ENCODE results near the gene BLOC1S4.

The BLOC1S4 gene

DNA sequence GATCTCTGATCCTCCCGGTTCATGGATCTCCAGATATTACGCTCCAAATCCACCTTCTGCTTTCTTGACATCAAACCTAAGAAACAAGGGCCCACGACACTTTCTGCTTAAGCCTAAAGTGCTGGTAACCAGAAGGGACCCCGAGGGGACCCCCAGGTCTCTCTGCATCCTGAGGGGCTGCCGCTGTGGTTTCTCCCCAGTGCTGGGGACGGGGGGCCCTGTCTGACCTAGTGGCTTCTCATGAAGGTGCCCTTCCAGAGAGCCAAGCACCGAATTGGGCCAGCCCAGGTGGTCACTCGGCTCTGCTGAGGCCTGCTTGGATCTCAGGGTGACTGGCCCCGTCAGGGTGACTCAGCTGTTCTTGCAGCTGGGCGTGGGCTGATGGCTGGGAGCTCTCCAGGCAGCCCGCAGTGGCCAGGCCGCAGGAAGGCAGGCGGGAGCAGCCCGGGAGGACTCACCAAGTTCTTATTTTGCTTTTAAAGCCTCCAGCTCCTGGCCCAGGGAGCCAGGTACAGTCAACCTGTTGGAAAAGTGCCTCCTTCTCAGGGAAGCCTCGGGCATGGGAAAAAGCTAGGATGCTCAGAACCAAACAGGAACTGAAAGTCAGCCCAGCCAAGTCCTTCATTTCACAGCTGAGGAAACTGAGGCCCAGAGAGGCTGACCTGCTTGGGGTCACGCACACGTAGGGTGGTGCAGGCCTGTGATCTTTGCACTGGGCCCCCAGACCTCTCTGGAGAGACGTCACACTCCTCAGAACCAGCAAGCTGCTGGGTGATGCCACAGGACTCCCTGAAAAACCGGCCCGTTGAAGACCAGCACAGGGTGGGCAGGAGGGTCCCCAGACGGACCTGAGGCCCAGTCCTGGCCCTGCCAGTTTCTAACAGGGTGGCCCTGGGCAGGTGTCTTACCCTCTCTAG, 16.7 kb downstream of the BLOC1S4 start:
- TF ChIP-seq ZNF274 (IDR thresholded peaks at IDR 0.05; ENCODE audit: low read depth, low read length): no peak
- H3K4me3 ChIP-seq (ENCODE audit: low read length): no peak overlapping the region

DNA sequence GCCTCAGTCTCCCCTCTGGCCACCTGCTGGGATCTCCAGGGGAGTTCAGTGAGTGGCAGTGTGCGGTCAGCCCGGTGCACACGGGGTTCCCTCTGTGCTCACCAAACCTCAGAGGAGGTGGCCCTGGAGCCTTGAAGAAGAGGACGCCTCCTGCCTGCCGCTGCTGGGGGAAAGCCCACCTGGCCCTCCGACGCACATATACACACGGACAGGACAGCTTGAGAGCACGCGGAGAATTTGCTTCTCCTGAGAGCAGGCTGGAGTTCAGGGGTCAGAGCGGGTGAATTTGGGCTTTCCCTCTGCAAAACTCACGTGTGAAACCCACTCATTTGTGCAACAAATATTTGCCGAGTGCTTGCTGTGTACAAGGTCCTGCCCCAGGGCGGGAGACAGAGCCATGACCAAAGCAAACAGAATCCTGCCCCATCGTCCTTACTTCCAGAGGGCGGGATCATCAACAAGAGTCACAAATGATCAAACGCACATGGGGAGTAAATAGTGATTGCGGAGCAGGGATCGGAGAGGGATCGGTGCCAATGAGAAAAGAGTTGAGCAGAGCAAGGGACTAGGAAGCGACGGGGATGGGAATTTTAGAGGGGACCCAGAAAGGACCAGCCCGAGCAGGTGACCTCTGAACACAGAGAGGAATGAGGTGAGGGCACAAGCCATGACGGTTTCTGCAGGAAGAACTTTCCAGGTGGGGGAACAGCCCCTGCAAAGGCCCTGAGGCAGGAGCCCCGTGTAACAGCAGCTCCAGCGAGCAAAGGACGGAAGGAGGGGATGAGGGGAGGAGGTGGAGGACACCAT, 17.6 kb downstream of the BLOC1S4 start:
- TF ChIP-seq ZNF274 (IDR thresholded peaks at IDR 0.05; ENCODE audit: low read depth, low read length): no peak
- no peak overlapping the region for H3K4me3 ChIP-seq (ENCODE audit: low read length)

DNA sequence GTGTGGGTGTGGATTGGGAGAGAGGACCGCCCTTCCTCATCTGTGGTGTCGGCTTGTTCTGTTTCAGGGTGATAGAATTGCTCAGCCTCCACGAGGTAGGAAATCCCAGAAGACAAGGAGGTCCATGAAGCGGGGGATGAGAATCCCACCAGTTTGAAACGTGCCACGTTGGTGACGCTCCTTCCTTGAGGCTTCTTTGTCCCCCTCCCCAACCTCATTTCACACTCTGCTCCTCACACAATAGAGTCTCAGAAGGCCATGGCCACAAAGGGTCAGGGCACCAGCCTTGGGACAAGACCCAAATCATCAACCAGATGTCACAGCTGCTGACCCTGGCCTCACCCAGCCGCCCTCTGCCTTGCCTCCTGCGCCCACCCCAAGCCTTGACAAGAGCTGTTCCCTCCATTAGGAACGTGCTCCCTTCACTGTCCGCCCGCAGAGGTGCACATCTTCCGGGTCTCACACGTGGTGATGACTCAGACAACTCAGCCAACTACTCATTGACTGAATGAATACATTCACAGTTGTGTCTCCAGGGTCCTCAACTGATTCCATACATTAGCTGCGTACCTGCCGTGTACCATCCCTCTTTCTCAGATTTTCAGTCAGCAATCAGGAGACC, 18.3 kb downstream of the BLOC1S4 start:
- TF ChIP-seq ZNF274 (IDR thresholded peaks at IDR 0.05; ENCODE audit: low read depth, low read length): no peak
- no peak overlapping the region for H3K4me3 ChIP-seq (ENCODE audit: low read length)

DNA sequence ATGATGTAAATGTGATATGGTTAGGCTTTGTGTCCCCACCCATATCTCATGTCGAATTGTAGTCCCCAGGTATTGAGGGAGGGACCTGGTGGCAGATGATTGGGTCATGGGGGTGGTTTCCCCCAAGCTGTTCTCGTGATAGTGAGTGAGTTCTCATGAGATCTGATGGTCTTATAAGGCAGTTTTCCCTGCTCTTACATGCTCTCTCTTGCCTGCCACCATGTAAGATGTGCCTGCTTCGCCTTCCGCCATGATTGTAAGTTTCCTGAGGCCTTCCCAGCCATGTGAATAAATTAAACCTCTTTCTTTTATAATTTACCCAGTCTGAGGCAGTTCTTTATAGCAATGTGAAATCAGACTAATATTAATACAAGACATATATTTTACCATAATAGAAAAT, 23.9 kb downstream of the BLOC1S4 start:
- no peak for TF ChIP-seq ZNF274 (IDR thresholded peaks at IDR 0.05; ENCODE audit: low read depth, low read length)
- H3K4me3 ChIP-seq (ENCODE audit: low read length): no peak overlapping the region

DNA sequence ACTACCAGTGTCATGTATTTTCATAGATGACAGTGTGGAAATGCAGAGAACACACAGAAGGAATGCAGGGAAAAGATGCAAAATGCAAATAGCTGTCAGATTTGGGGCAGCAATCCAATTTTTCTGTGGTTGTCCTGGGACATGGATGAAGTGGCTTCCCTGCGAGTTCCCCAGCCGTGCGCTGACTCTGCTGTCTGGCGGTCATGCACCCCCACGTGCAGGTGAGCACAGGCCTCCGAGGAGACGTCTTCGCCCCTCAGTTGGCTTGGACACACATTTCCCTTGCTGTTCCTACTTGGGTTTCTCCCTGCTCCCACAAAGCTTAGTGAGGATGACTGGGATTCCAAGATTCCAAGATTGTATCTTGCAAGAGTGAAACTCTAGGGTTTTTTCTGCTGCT, 24.4 kb downstream of the BLOC1S4 start:
- no peak for TF ChIP-seq ZNF274 (IDR thresholded peaks at IDR 0.05; ENCODE audit: low read depth, low read length)
- H3K4me3 ChIP-seq (ENCODE audit: low read length): no peak overlapping the region

DNA sequence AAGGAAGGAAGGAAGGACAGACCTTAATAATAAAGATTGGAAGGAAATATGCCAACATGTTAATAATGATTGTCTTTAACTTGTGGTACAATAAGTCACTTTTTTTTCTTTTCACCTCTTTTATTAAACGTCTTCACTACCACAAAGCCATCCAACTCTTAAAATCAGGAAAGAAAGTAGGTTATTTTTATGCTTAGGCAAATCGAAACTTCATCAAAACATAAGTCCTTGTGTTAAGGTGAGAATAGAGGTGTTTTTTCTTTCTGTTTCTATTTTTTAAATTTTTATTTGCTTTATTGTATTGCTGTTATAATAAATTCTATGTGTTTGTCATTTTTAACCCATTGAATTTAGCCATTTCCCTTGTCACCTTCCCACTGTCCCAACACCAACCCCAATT, 26.5 kb downstream of the BLOC1S4 start:
- H3K4me3 ChIP-seq (ENCODE audit: low read length): no peak overlapping the region
- TF ChIP-seq ZNF274 (IDR thresholded peaks at IDR 0.05; ENCODE audit: low read depth, low read length): no peak

DNA sequence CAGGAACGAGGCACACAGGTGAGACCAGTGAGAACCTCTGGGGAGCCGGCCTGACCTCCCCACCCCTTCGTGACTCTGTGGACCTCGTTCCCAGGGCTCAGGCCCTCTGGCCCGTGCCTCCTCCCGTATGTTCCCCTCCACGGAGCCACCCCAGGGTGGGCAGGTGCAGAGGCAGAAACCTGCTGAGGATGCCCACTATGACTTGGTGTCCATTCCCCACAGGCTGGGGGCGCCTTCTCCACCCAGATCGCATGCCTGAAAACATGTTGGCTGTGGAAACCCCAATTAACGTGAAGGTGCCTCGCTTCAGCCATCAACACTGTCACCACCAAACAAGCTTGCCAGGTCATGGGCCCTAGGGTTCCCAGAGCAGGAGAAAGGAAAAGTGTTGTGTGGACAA, 27.0 kb downstream of the BLOC1S4 start:
- no peak for TF ChIP-seq ZNF274 (IDR thresholded peaks at IDR 0.05; ENCODE audit: low read depth, low read length)

DNA sequence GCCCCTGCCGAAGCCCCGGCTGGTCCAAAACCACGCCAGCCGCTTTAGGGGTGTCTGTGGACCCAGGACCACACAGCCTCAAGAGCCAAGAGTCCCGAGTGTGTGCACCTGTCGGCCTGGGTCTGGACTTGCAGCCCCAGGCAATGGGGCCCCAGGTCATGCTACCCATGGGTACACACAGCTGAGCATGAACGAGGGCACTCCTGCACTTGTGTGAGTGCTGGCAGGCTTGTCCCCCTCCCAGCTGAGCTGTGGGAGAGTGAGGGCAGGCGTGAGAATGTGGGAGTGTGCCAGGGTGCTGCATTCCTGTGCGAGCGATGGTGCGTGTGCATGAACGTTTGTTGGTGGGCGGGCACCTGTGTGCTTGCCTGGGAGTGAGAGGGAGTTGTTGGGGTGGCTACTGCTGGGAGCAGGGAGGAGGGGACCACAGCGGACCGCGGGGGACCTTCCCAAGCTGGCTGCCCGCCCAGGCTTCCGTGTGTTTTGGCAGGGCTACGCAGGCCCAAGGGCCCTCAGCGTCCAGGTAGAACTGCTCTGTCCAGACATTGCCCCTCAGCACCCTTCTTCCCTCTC, 30.8 kb downstream of the BLOC1S4 start:
- no peak for TF ChIP-seq ZNF274 (IDR thresholded peaks at IDR 0.05; ENCODE audit: low read depth, low read length)

More for the DNA sequence above, 27.0 kb downstream of the BLOC1S4 start:
- H3K4me3 ChIP-seq (ENCODE audit: low read length): no peak overlapping the region

DNA sequence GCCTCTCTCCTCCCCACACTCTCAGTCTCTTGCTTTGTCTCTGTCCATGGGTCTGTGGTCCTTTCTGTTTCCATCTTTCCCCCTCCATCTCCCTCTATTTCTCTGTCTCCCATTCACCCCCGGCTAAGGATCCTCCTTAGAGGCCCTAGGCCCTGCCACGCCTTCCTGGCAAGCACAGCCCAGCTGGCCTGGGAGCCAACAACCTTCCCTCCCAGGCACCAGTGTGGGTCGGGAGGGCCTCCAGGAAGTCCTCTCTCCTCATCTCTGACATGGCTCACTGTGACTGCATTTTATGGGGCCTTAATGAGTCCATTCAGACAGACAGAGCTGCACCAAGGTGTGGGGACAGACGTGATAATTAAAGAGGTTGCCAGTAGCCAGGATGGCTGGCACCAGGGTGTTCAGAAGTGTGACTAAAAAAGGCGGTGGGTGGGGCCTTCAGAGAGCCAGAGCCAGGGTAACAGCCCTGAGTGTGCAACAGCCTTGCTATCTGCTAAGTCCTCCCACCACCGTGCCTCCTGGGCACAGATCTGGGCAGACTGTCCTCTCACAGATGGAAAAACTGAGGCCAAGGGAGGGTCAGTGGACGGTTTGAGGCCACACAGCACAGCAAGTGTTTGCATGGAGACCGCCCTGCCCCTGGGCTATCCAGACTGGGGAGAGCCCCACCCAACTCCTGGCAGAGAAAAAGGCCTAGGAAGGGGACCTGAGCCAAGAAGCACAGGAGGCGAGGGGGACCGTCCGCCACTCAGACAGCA, 31.5 kb downstream of the BLOC1S4 start:
- no peak for TF ChIP-seq ZNF274 (IDR thresholded peaks at IDR 0.05; ENCODE audit: low read depth, low read length)
- H3K4me3 ChIP-seq (ENCODE audit: low read length): no peak overlapping the region

More for the DNA sequence above, 30.8 kb downstream of the BLOC1S4 start:
- no peak overlapping the region for H3K4me3 ChIP-seq (ENCODE audit: low read length)

DNA sequence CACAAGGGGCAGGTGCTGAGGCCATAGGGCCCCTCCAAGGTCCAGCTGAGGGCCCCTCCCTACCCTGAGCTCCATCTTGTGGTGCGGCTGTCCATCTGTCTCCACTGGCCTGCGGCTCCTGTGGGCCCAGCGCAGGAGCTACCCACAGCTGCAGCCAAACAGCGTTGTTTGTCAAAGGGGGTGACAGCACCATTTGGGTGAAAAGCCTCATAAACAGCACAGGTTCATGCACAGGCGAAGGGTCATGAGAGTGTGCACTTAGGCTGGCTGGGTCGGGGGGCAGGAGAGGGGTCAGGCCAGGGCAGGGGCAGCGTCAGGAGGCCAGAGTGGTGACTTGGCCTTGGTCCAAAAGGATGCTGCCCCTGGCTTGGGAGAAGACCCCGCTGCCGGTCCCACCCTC, 32.3 kb downstream of the BLOC1S4 start:
- TF ChIP-seq ZNF274 (IDR thresholded peaks at IDR 0.05; ENCODE audit: low read depth, low read length): no peak
- H3K4me3 ChIP-seq (ENCODE audit: low read length): no peak overlapping the region

DNA sequence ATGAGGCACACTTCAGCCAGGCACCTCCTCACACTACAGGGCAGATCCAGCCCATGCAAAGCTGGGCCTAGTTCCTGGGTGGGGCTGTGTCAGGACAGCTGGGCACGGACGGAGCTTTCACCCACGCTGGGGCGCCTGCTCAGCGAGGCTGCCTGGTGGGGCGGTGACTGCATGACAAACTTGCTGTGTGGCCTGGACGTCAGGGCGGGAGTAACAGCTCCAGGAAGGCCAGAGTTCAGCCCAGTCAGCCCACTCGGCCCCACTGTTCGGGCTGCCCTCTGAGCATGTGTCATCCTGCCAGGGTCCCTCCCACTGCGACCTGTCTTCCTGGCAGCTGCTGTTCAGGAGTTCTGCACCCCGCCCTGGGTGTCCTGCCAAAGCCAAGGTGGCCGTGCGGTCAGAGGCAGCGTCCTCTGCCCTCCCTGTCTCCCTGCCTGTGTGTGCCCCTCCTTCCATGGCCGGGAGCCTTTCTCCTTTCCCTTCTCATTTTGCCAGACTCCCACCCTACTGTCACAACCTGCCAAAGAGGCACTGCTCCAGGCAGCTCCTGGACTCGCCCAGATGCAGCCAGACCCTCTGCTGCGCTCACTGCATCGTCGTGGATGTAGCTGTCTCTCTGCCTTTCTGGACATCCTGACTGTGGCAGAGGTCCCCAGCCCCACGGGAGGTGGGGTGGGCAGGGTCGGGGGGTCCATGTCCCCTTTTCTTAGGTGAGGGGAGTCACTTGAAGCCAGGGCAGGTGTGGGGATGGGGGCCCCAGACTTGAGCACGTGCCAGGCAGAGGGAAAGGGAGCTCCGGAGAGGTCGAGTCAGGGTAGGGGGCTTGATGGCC, 33.6 kb downstream of the BLOC1S4 start:
- TF ChIP-seq ZNF274 (IDR thresholded peaks at IDR 0.05; ENCODE audit: low read depth, low read length): no peak

DNA sequence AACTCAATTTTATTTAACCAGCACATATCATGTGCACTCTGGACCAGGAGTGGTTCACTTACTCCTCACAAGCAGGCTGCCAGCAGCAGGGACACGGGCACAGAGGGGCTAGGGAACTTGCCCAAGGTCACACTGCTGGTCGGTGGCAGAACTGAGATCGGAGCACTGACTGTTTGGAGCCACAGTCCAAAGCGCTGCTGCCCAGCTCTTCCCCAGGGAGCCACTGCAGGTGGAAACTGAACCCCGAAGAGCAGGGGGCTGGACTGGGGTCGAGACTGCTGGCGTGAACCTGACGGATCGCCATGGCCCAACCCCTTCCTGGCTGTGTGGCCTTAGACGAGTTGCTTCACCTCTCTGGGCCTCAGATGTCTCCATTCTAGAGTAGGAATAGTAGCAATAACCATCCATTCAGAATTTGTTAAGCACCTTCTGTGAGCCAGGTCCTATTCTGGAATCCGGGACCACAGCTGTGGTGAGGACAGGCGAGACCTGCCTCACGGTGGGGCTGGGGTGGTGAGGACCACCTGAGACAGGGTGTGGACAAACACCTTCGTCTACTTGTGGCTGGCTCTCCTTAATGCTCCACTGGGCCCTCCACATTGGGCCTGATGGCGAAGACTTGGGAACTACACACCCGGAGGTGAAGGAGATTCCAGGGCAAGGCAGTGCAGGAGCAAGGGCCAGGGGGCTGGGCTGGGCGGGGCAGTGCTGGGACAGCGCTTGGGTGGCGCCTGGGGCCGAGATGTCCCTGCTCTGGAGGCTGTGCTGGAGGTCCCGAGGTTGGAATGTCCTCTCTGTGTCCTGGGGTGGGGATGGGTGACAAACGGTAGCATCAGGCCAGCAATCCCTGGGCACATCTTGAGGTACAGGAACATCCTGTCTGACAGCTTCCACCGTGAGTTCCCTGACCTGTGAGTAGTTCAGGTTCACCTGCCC, 34.6 kb downstream of the BLOC1S4 start:
- TF ChIP-seq ZNF274 (IDR thresholded peaks at IDR 0.05; ENCODE audit: low read depth, low read length): no peak
- no peak overlapping the region for H3K4me3 ChIP-seq (ENCODE audit: low read length)

More for the DNA sequence above, 33.6 kb downstream of the BLOC1S4 start:
- H3K4me3 ChIP-seq (ENCODE audit: low read length): no peak overlapping the region
